NT2/D1 (cell line): ENCODE results near the gene RNF214.

Experiments used
- SUZ12 ChIP-seq: IDR thresholded peaks from 2 replicates; pipeline ENCODE4 v1.6.1; 2011; ENCODE audit not compliant: insufficient read length, insufficient read depth; ENCODE audit errors: extremely low read depth
- YY1 ChIP-seq: IDR thresholded peaks from 2 replicates; pipeline ENCODE4 v1.6.1; 2011; ENCODE audit not compliant: insufficient read length, insufficient read depth
- ZNF274 ChIP-seq: IDR thresholded peaks from 2 replicates; pipeline ENCODE4 v1.6.1; 2011; ENCODE audit warnings: mild to moderate bottlenecking, low read depth, low read length

- TF ChIP-seq SUZ12 (no peak), ZNF274 (no peak), YY1 (no peak)
Observed at GRCh38 chr11:117282956-117283355, 50.5 kb downstream of the RNF214 start.
